Stimulated activated effector memory CD8-positive, alpha-beta T cell treated with anti-CD3 and anti-CD28 coated beads, Interleukin-12 subunit alpha, Interleukin-12 subunit beta, amount 100 ng/mL, for 72 hours (primary cell): ENCODE measurements around the gene TMEM234.

Experiments
- ATAC-seq: fragments of 150-1000 bp; cut with Tn5 transposase; 2 replicates; pipeline ENCODE4 v1.10.0; 2021
- DNase-seq, 2 donors: peaks; one replicate each; pipeline ENCODE4 v3.0.0; 2021 to 2022; ENCODE audit warnings: low spot score in 2 of 2
- H3K27ac Mint-ChIP-seq: one replicate; pipeline ENCODE4 v1.8.0; 2022; ENCODE audit warnings: mild to moderate bottlenecking, mixed read lengths
- H3K36me3 Mint-ChIP-seq: one replicate; pipeline ENCODE4 v1.8.0; 2022; ENCODE audit warnings: mild to moderate bottlenecking, mixed read lengths
- H3K4me1 Mint-ChIP-seq: one replicate; pipeline ENCODE4 v1.8.0; 2022; ENCODE audit warnings: mixed read lengths
- H3K4me3 Mint-ChIP-seq: one replicate; pipeline ENCODE4 v1.8.0; 2022; ENCODE audit warnings: mild to moderate bottlenecking, mixed read lengths
- H3K9me3 Mint-ChIP-seq: one replicate; pipeline ENCODE4 v1.8.0; 2022; ENCODE audit warnings: mixed read lengths

TMEM234 gene

GRCh38 chr1:32247452-32247851, 25.3 kb upstream of the TMEM234 start:
- Mint-ChIP-seq H3K9me3 (no peaks in the 10 kb centered on the region), H3K4me3 (peak overlapping the region; percentile 95), H3K27ac (peak overlapping the region; percentile 96), H3K4me1 (peaks cover 57% of the 10 kb centered on the region), H3K36me3 (peaks cover 28% of the 10 kb centered on the region)
- DNase-seq, result no peak
- no peak for ATAC-seq

GRCh38 chr1:32246888-32247273, 24.7 kb upstream of the TMEM234 start, which contains the start of gene FAM167B:
FAM167B (plus strand) TSS chr1:32247222; CDS start chr1:32247422, 200 bp downstream.
- no peak for ATAC-seq
- H3K36me3 Mint-ChIP-seq, result peaks cover 23% of the 10 kb centered on the region
- no peaks in the 10 kb centered on the region for H3K9me3 Mint-ChIP-seq
- H3K4me3 Mint-ChIP-seq, result peak within 1 kb of the TSS; percentile 95
- no peak for DNase-seq
- peaks cover 57% of the 10 kb centered on the region for H3K4me1 Mint-ChIP-seq
- peak within 1 kb of the TSS; percentile 96 for H3K27ac Mint-ChIP-seq

GRCh38 chr1:32242341-32242851, 20.2 kb upstream of the TMEM234 start:
- peak overlapping the region; percentile 21 for H3K27ac Mint-ChIP-seq
- H3K4me1 Mint-ChIP-seq, result peaks cover 20% of the 10 kb centered on the region
- H3K4me3 Mint-ChIP-seq, result no peak overlapping the region
- no peak for ATAC-seq
- no peaks in the 10 kb centered on the region for H3K36me3 Mint-ChIP-seq
- no peak for DNase-seq
- H3K9me3 Mint-ChIP-seq, result no peaks in the 10 kb centered on the region

GRCh38 chr1:32241001-32241763, 19.0 kb upstream of the TMEM234 start:
- Mint-ChIP-seq H3K27ac (peak overlapping the region; percentile 23), H3K36me3 (no peaks in the 10 kb centered on the region), H3K4me3 (peak overlapping the region; percentile 83), H3K9me3 (no peaks in the 10 kb centered on the region), H3K4me1 (peaks cover 15% of the 10 kb centered on the region)
- peak; percentile 73 for ATAC-seq
- peak in 1 of 2 donors; percentile 65 for DNase-seq

- Mint-ChIP-seq H3K27ac (peak overlapping the region; percentile 23), H3K9me3 (no peaks in the 10 kb centered on the region), H3K36me3 (no peaks in the 10 kb centered on the region), H3K4me1 (peaks cover 15% of the 10 kb centered on the region), H3K4me3 (peak overlapping the region; percentile 83)
- DNase-seq (peak in 1 of 2 donors; percentile 73), ATAC-seq (peak; percentile 75)
Observed at GRCh38 chr1:32240140-32240951, 18.2 kb upstream of the TMEM234 start.

- Mint-ChIP-seq H3K36me3 (no peaks in the 10 kb centered on the region), H3K27ac (no peak overlapping the region), H3K4me1 (peaks cover 15% of the 10 kb centered on the region), H3K9me3 (no peaks in the 10 kb centered on the region), H3K4me3 (peak overlapping the region; percentile 83)
- ATAC-seq (no peak), DNase-seq (no peak)
Observed at GRCh38 chr1:32239790-32240139, 17.6 kb upstream of the TMEM234 start.

GRCh38 chr1:32239337-32239736, 17.2 kb upstream of the TMEM234 start:
- DNase-seq (no peak), ATAC-seq (no peak)
- Mint-ChIP-seq H3K36me3 (no peaks in the 10 kb centered on the region), H3K27ac (no peak overlapping the region), H3K4me3 (peak overlapping the region; percentile 83), H3K9me3 (no peaks in the 10 kb centered on the region), H3K4me1 (peaks cover 15% of the 10 kb centered on the region)

- Mint-ChIP-seq H3K27ac (no peak overlapping the region), H3K4me1 (no peaks in the 10 kb centered on the region), H3K9me3 (no peaks in the 10 kb centered on the region), H3K36me3 (peaks cover 29% of the 10 kb centered on the region), H3K4me3 (no peak overlapping the region)
- DNase-seq, result no peak
- no peak for ATAC-seq
Observed at GRCh38 chr1:32234792-32235191, 12.6 kb upstream of the TMEM234 start.

GRCh38 chr1:32232558-32233304, 10.6 kb upstream of the TMEM234 start:
- H3K9me3 Mint-ChIP-seq, result no peaks in the 10 kb centered on the region
- H3K36me3 Mint-ChIP-seq, result peaks cover 50% of the 10 kb centered on the region
- ATAC-seq (no peak), DNase-seq (no peak)
- H3K4me3 Mint-ChIP-seq, result no peak overlapping the region
- H3K4me1 Mint-ChIP-seq, result peaks cover 3% of the 10 kb centered on the region
- H3K27ac Mint-ChIP-seq, result peak overlapping the region; percentile 26

- Mint-ChIP-seq H3K36me3 (peaks cover 57% of the 10 kb centered on the region), H3K4me1 (peaks cover 7% of the 10 kb centered on the region), H3K9me3 (no peaks in the 10 kb centered on the region), H3K4me3 (no peak overlapping the region), H3K27ac (peak overlapping the region; percentile 26)
- no peak for ATAC-seq
- no peak for DNase-seq
Observed at GRCh38 chr1:32231843-32232432, 9.8 kb upstream of the TMEM234 start.

- DNase-seq, result no peak
- no peak for ATAC-seq
- no peak overlapping the region for H3K4me3 Mint-ChIP-seq
- no peak overlapping the region for H3K27ac Mint-ChIP-seq
- H3K9me3 Mint-ChIP-seq, result no peaks in the 10 kb centered on the region
- peaks cover 14% of the 10 kb centered on the region for H3K4me1 Mint-ChIP-seq
- H3K36me3 Mint-ChIP-seq, result peaks cover 89% of the 10 kb centered on the region
Observed at GRCh38 chr1:32228771-32229170, 6.6 kb upstream of the TMEM234 start.

- DNase-seq (no peak), ATAC-seq (no peak)
- Mint-ChIP-seq H3K36me3 (peaks cover 68% of the 10 kb centered on the region), H3K4me3 (peak overlapping the region; percentile 89), H3K27ac (peak overlapping the region; percentile 97), H3K9me3 (no peaks in the 10 kb centered on the region), H3K4me1 (peaks cover 32% of the 10 kb centered on the region)
Observed at GRCh38 chr1:32224285-32224684, 2.1 kb upstream of the TMEM234 start.

GRCh38 chr1:32223683-32224082, 1.5 kb upstream of the TMEM234 start:
- Mint-ChIP-seq H3K27ac (peak overlapping the region; percentile 97), H3K36me3 (peaks cover 67% of the 10 kb centered on the region), H3K4me3 (peak overlapping the region; percentile 89), H3K4me1 (peaks cover 32% of the 10 kb centered on the region), H3K9me3 (no peaks in the 10 kb centered on the region)
- ATAC-seq, result no peak
- DNase-seq, result no peak

GRCh38 chr1:32221581-32221979, 573 bp downstream of the TMEM234 start:
- H3K4me1 Mint-ChIP-seq, result peaks cover 28% of the 10 kb centered on the region
- no peak for ATAC-seq
- H3K9me3 Mint-ChIP-seq, result no peaks in the 10 kb centered on the region
- H3K27ac Mint-ChIP-seq, result peak overlapping the region; percentile 97
- no peak for DNase-seq
- peaks cover 46% of the 10 kb centered on the region for H3K36me3 Mint-ChIP-seq
- H3K4me3 Mint-ChIP-seq, result peak overlapping the region; percentile 89
